ENCODE data around the gene ERBB2.

DNA sequence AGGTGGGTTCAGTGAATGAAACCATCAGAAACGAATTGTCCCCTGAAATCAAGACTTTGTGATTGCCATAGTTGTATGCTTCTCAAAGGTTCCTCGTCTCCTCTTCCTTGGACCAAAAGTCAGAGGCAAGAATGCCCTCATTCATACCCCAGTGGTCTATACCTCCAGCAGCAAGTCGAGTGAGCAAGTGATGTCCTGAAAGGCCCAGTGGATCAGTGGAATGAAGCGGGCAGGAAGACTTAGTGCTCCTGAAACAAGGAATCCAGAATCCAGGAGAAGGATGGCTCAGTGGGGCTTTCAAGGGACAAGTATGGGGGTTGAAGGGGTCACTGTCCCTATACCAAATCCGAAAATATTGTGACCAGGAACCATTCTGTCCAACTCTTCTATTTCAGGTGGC is 5.3 kb upstream of the ERBB2 start:
- TF ChIP-seq, protein P1, sequence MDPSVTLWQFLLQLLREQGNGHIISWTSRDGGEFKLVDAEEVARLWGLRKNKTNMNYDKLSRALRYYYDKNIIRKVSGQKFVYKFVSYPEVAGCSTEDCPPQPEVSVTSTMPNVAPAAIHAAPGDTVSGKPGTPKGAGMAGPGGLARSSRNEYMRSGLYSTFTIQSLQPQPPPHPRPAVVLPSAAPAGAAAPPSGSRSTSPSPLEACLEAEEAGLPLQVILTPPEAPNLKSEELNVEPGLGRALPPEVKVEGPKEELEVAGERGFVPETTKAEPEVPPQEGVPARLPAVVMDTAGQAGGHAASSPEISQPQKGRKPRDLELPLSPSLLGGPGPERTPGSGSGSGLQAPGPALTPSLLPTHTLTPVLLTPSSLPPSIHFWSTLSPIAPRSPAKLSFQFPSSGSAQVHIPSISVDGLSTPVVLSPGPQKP (CRISPR knock-in tag; IDR thresholded peaks at IDR 0.05), result no peak
- TF ChIP-seq SMC3 (conservative IDR thresholded peaks at IDR 0.05; ENCODE audit: insufficient read depth, low read depth, low read length), result no peak
- no peak for TF ChIP-seq PHB2 (IDR thresholded peaks at IDR 0.05; ENCODE audit: low read depth)
- TF ChIP-seq CBX8 (IDR thresholded peaks at IDR 0.05; ENCODE audit: borderline replicate concordance, extremely low read depth, low read depth, low read length, poor library complexity, severe bottlenecking), result no peak
- TF ChIP-seq, protein P2, sequence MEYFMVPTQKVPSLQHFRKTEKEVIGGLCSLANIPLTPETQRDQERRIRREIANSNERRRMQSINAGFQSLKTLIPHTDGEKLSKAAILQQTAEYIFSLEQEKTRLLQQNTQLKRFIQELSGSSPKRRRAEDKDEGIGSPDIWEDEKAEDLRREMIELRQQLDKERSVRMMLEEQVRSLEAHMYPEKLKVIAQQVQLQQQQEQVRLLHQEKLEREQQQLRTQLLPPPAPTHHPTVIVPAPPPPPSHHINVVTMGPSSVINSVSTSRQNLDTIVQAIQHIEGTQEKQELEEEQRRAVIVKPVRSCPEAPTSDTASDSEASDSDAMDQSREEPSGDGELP (CRISPR knock-in tag; IDR thresholded peaks at IDR 0.05; ENCODE audit: borderline replicate concordance), result no peak
- TF ChIP-seq, protein P3, sequence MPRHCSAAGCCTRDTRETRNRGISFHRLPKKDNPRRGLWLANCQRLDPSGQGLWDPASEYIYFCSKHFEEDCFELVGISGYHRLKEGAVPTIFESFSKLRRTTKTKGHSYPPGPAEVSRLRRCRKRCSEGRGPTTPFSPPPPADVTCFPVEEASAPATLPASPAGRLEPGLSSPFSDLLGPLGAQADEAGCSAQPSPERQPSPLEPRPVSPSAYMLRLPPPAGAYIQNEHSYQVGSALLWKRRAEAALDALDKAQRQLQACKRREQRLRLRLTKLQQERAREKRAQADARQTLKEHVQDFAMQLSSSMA (CRISPR knock-in tag; IDR thresholded peaks at IDR 0.05), result no peak
- TF ChIP-seq TBP (optimal IDR thresholded peaks at IDR 0.05; ENCODE audit: low read depth, low read length), result no peak
- no peak for TF ChIP-seq GABPA (tag; conservative IDR thresholded peaks at IDR 0.05; ENCODE audit: low read depth)
- TF ChIP-seq, protein P4, sequence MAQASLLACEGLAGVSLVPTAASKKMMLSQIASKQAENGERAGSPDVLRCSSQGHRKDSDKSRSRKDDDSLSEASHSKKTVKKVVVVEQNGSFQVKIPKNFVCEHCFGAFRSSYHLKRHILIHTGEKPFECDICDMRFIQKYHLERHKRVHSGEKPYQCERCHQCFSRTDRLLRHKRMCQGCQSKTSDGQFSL (CRISPR knock-in tag; IDR thresholded peaks at IDR 0.05), result no peak
- TF ChIP-seq, protein P4 (tag; IDR thresholded peaks at IDR 0.05), result no peak
- no peak for TF ChIP-seq SRF (CRISPR knock-in tag; IDR thresholded peaks at IDR 0.05)
